Measurements from ENCODE around the gene IWS1. TPM values are rescaled to one million over a fixed set of nuclear protein-coding genes. Genes with fewer than 3 reads are reported as not detected.

The IWS1 gene
- total RNA-seq, 2 experiments from 2014 or later = 48.4 to 53.3 TPM

- H3K9me3 Mint-ChIP-seq (ENCODE audit: insufficient read depth) = peaks cover 10% of the 10 kb centered on the region
- ChIA-PET POLR2A (interaction anchor here (1.0 to 1.2 kb wide), 3 partner anchors 64 to 221 kb away, joined by 3 to 4 read pairs (median 3); partner anchors contain the start of gene SFT2D3), CTCF (interaction anchor here (0.6 to 3.0 kb wide), 49 partner anchors 9 to 412 kb away, joined by 3 to 27 read pairs (median 5); partner anchors contain the start of genes ERCC3 and IWS1)
- no peak overlapping the region for H3K4me3 Mint-ChIP-seq
- ATAC-seq (no peak), DNase-seq (no peak)
- H3K4me1 Mint-ChIP-seq (ENCODE audit: low read depth) = peaks cover 8% of the 10 kb centered on the region
- H3K36me3 Mint-ChIP-seq (ENCODE audit: low read depth) = peaks cover 42% of the 10 kb centered on the region
- no peaks in the 10 kb centered on the region for H3K27me3 Mint-ChIP-seq (ENCODE audit: low read depth)
- no peak overlapping the region for H3K27ac Mint-ChIP-seq
Observed at GRCh38 chr2:127479866-127480743, 46.2 kb downstream of the IWS1 start.

GRCh38 chr2:127479219-127479825 is 47.0 kb downstream of the IWS1 start:
- Mint-ChIP-seq H3K36me3 (ENCODE audit: low read depth) (peaks cover 35% of the 10 kb centered on the region), H3K27me3 (ENCODE audit: low read depth) (no peaks in the 10 kb centered on the region), H3K4me1 (ENCODE audit: low read depth) (no peaks in the 10 kb centered on the region), H3K4me3 (no peak overlapping the region), H3K9me3 (ENCODE audit: insufficient read depth) (peaks cover 12% of the 10 kb centered on the region), H3K27ac (no peak overlapping the region)
- POLR2A ChIA-PET = interaction anchor here (1.0 to 1.2 kb wide), 3 partner anchors 64 to 221 kb away, joined by 3 to 4 read pairs (median 3); partner anchors contain the start of gene SFT2D3
- DNase-seq (no peak), ATAC-seq (peak; percentile 58)
- CTCF ChIA-PET = interaction anchor here (0.6 to 3.0 kb wide), 60 partner anchors 8 to 411 kb away, joined by 3 to 27 read pairs (median 4); partner anchors contain the start of genes ERCC3 and IWS1

GRCh38 chr2:127475788-127476187 is 50.5 kb downstream of the IWS1 start:
- no peaks in the 10 kb centered on the region for H3K4me1 Mint-ChIP-seq (ENCODE audit: low read depth)
- ChIA-PET CTCF (interaction anchor here (0.9 to 1.5 kb wide), 3 partner anchors 22 to 116 kb away, joined by 3 to 4 read pairs (median 4); no protein-coding TSS in a partner anchor), POLR2A (no interaction called here)
- peaks cover 16% of the 10 kb centered on the region for H3K36me3 Mint-ChIP-seq (ENCODE audit: low read depth)
- H3K9me3 Mint-ChIP-seq (ENCODE audit: insufficient read depth) = peaks cover 12% of the 10 kb centered on the region
- ATAC-seq = no peak
- H3K27me3 Mint-ChIP-seq (ENCODE audit: low read depth) = no peaks in the 10 kb centered on the region
- DNase-seq = no peak
- H3K4me3 Mint-ChIP-seq = no peak overlapping the region
- no peak overlapping the region for H3K27ac Mint-ChIP-seq

- ATAC-seq (no peak), DNase-seq (no peak)
- peaks cover 25% of the 10 kb centered on the region for H3K36me3 Mint-ChIP-seq (ENCODE audit: low read depth)
- H3K27me3 Mint-ChIP-seq (ENCODE audit: low read depth) = no peaks in the 10 kb centered on the region
- H3K9me3 Mint-ChIP-seq (ENCODE audit: insufficient read depth) = peaks cover 12% of the 10 kb centered on the region
- no peak overlapping the region for H3K27ac Mint-ChIP-seq
- ChIA-PET CTCF (no interaction called here), POLR2A (no interaction called here)
- H3K4me3 Mint-ChIP-seq = no peak overlapping the region
- no peaks in the 10 kb centered on the region for H3K4me1 Mint-ChIP-seq (ENCODE audit: low read depth)
Observed at GRCh38 chr2:127472268-127472667, 54.0 kb downstream of the IWS1 start.

GRCh38 chr2:127471286-127471988 is 54.9 kb downstream of the IWS1 start:
- H3K36me3 Mint-ChIP-seq (ENCODE audit: low read depth) = peaks cover 28% of the 10 kb centered on the region
- POLR2A ChIA-PET = no interaction called here

GRCh38 chr2:127469974-127470373 is 56.3 kb downstream of the IWS1 start:
- no peak for ATAC-seq
- H3K27ac Mint-ChIP-seq = no peak overlapping the region
- peaks cover under 1% of the 10 kb centered on the region for H3K9me3 Mint-ChIP-seq (ENCODE audit: insufficient read depth)
- ChIA-PET POLR2A (no interaction called here), CTCF (interaction anchor here (1.3 to 4.3 kb wide), 3 partner anchors 9 to 12 kb away, joined by 3 to 18 read pairs (median 9); no protein-coding TSS in a partner anchor)
- H3K4me1 Mint-ChIP-seq (ENCODE audit: low read depth) = peaks cover 7% of the 10 kb centered on the region
- H3K36me3 Mint-ChIP-seq (ENCODE audit: low read depth) = peaks cover 15% of the 10 kb centered on the region
- no peak overlapping the region for H3K4me3 Mint-ChIP-seq
- H3K27me3 Mint-ChIP-seq (ENCODE audit: low read depth) = no peaks in the 10 kb centered on the region
- DNase-seq = no peak

More at GRCh38 chr2:127471286-127471988, 54.9 kb downstream of the IWS1 start:
- H3K27ac Mint-ChIP-seq = no peak overlapping the region
- CTCF ChIA-PET = interaction anchor here (1.3 to 1.7 kb wide), 2 partner anchors 8 to 10 kb away, joined by 3 to 9 read pairs; no protein-coding TSS in a partner anchor
- H3K27me3 Mint-ChIP-seq (ENCODE audit: low read depth) = no peaks in the 10 kb centered on the region
- H3K9me3 Mint-ChIP-seq (ENCODE audit: insufficient read depth) = peaks cover 12% of the 10 kb centered on the region
- H3K4me1 Mint-ChIP-seq (ENCODE audit: low read depth) = no peaks in the 10 kb centered on the region
- DNase-seq = no peak
- no peak overlapping the region for H3K4me3 Mint-ChIP-seq
- ATAC-seq = no peak

GRCh38 chr2:127469051-127469450 is 57.2 kb downstream of the IWS1 start:
- no peak overlapping the region for H3K4me3 Mint-ChIP-seq
- peaks cover 10% of the 10 kb centered on the region for H3K4me1 Mint-ChIP-seq (ENCODE audit: low read depth)
- ATAC-seq (no peak), DNase-seq (no peak)
- no peaks in the 10 kb centered on the region for H3K9me3 Mint-ChIP-seq (ENCODE audit: insufficient read depth)
- POLR2A ChIA-PET = no interaction called here
- peaks cover 15% of the 10 kb centered on the region for H3K36me3 Mint-ChIP-seq (ENCODE audit: low read depth)
- H3K27me3 Mint-ChIP-seq (ENCODE audit: low read depth) = no peaks in the 10 kb centered on the region
- CTCF ChIA-PET = interaction anchor here (4.3 kb wide), 1 partner anchor 10 kb away, joined by 18 read pairs; no protein-coding TSS in a partner anchor
- no peak overlapping the region for H3K27ac Mint-ChIP-seq

GRCh38 chr2:127465258-127465657 is 61.0 kb downstream of the IWS1 start:
- Mint-ChIP-seq H3K27ac (peak overlapping the region; percentile 11), H3K36me3 (ENCODE audit: low read depth) (peaks cover 15% of the 10 kb centered on the region), H3K4me3 (no peak overlapping the region), H3K27me3 (ENCODE audit: low read depth) (no peaks in the 10 kb centered on the region), H3K4me1 (ENCODE audit: low read depth) (peaks cover 10% of the 10 kb centered on the region), H3K9me3 (ENCODE audit: insufficient read depth) (no peaks in the 10 kb centered on the region)
- no peak for DNase-seq
- ChIA-PET CTCF (interaction anchor here (1.0 kb wide), 1 partner anchor 14 kb away, joined by 3 read pairs; no protein-coding TSS in a partner anchor), POLR2A (interaction anchor here (1.0 kb wide), 1 partner anchor 172 kb away, joined by 4 read pairs; the partner anchor contains the start of gene ERCC3)
- no peak for ATAC-seq

GRCh38 chr2:127464470-127465257 is 61.6 kb downstream of the IWS1 start:
- Mint-ChIP-seq H3K27me3 (ENCODE audit: low read depth) (no peaks in the 10 kb centered on the region), H3K4me3 (no peak overlapping the region), H3K4me1 (ENCODE audit: low read depth) (peaks cover 10% of the 10 kb centered on the region), H3K9me3 (ENCODE audit: insufficient read depth) (no peaks in the 10 kb centered on the region), H3K36me3 (ENCODE audit: low read depth) (peaks cover 15% of the 10 kb centered on the region), H3K27ac (peak overlapping the region; percentile 20)
- ChIA-PET POLR2A (interaction anchor here (1.0 kb wide), 1 partner anchor 171 kb away, joined by 4 read pairs; the partner anchor contains the start of gene ERCC3), CTCF (interaction anchor here (1.0 kb wide), 1 partner anchor 14 kb away, joined by 3 read pairs; no protein-coding TSS in a partner anchor)
- DNase-seq (no peak), ATAC-seq (peak; percentile 23)

- DNase-seq (no peak), ATAC-seq (no peak)
- peaks cover 10% of the 10 kb centered on the region for H3K4me1 Mint-ChIP-seq (ENCODE audit: low read depth)
- ChIA-PET POLR2A (no interaction called here), CTCF (no interaction called here)
- H3K36me3 Mint-ChIP-seq (ENCODE audit: low read depth) = peaks cover 7% of the 10 kb centered on the region
- H3K4me3 Mint-ChIP-seq = no peak overlapping the region
- H3K27ac Mint-ChIP-seq = no peak overlapping the region
- no peaks in the 10 kb centered on the region for H3K27me3 Mint-ChIP-seq (ENCODE audit: low read depth)
- no peaks in the 10 kb centered on the region for H3K9me3 Mint-ChIP-seq (ENCODE audit: insufficient read depth)
Observed at GRCh38 chr2:127463155-127463991, 62.9 kb downstream of the IWS1 start.
